Heart left ventricle (tissue), 13 donors: ENCODE data around the gene TPK1.

Source experiments
- CTCF ChIP-seq, 12 donors: fragments of 200-600 bp; sonication (generic) in 4 of 12; IDR thresholded peaks; one replicate each; pipeline versions ENCODE4 v1.5.0 to v1.8.0; 2018 to 2022; ENCODE audit warnings: antibody characterized with exemption in 12 of 12, mild to moderate bottlenecking in 5 of 12
- POLR2A ChIP-seq, 2 donors: fragments of 450-650 bp; IDR thresholded peaks; one replicate each; pipeline ENCODE4 v1.6.1; 2017; ENCODE audit warnings: antibody characterized with exemption in 2 of 2, mild to moderate bottlenecking in 2 of 2, moderate library complexity in 2 of 2
- donor health status: ischemic (EF 13 %, LVEDD 7.1; RV severe dilation, severe dysfunction).
- donor health status: DM: no; HTN: yes; CAD: no.
- donor health status: DM: no; HTN: no; CAD: no.
- donor health status: ischemic (EF 25% LVEDD 6.9; RV normal size, moderate dysfunction).
- donor health status: ischemic (EF 25% LVEDD 5.7; RV mildly dilated, moderate dysfunction).
- donor health status: ischemic (EF 35%, LVEDD 5.7; RV mildly dilated, moderate dysfunction).
- donor health status: nonischemic (EF 11% LVEDD 7.7; RV severe dilation, severe dysfunction).
- donor health status: DM: yes; HTN: yes; CAD: no.
- donor health status: PGD.
- donor health status: ischemic (EF 29% LVEDD 5.4; RV normal size, mild dysfunction).
- donor health status: nonischemic (EF 23%, LVEDD 6.1; RV moderate dilation, normal function).

DNA sequence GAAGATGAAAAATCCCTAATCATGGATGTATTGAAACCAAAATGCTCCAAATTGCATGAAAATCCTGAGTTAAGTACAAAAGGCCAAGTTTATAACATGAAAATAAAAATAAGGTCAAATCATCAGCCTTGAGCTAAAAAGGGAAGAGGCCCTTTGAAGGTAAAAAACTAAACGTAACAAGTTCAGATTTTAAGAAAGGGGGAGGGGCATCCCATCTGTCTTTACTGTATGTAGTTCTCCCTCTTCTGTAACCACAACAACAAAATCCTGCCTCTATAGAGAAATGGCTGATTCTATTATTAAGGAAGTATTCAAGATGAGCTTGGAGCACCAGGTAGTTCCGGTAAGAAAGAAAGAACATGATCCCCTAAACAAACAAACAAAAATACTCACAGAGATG, 64.7 kb downstream of the TPK1 start:
- TF ChIP-seq CTCF (IDR thresholded peaks at IDR 0.05): no peak
- TF ChIP-seq POLR2A (IDR thresholded peaks at IDR 0.05): no peak
